WTC11 (cell line): ENCODE measurements around the gene SPIRE2. TPM values are rescaled to one million over a fixed set of nuclear protein-coding genes. Genes with fewer than 3 reads are reported as not detected.

ENCODE experiments used
- ATAC-seq: fragments of 200-7000 bp; cut with Tn5 transposase; 2 replicates; pipeline ENCODE4 v1.10.0; 2021; ENCODE audit warnings: mild to moderate bottlenecking, moderate library complexity
- CTCF ChIA-PET: fragments of 300-600 bp; sonication (Branson Sonifier 250); formaldehyde crosslinking; loops from one replicate; lab custom pipeline; 2021; ENCODE audit warnings: antibody characterized with exemption; lab: Charles Lee
- POLR2A ChIA-PET: fragments of 350-600 bp; sonication (Branson Sonifier 250); formaldehyde crosslinking; loops from one replicate; lab custom pipeline; 2021; ENCODE audit warnings: antibody characterized with exemption; lab: Charles Lee
- DNase-seq: peaks from one replicate; pipeline ENCODE4 v3.0.0; 2021; ENCODE audit warnings: low spot score
- H3K27ac Mint-ChIP-seq: 2 replicates; pipeline ENCODE4 v1.8.0; 2021; ENCODE audit warnings: mixed read lengths
- H3K27me3 Mint-ChIP-seq: 2 replicates; pipeline ENCODE4 v1.8.0; 2021; ENCODE audit warnings: low read depth, mild to moderate bottlenecking, moderate library complexity, mixed read lengths
- H3K36me3 Mint-ChIP-seq: 2 replicates; pipeline ENCODE4 v1.8.0; 2021; ENCODE audit warnings: mixed read lengths
- H3K4me1 Mint-ChIP-seq: 2 replicates; pipeline ENCODE4 v1.8.0; 2022; ENCODE audit warnings: mixed read lengths
- H3K4me3 Mint-ChIP-seq: 2 replicates; pipeline ENCODE4 v1.8.0; 2021; ENCODE audit warnings: mild to moderate bottlenecking, moderate library complexity, mixed read lengths
- H3K9me3 Mint-ChIP-seq: 2 replicates; pipeline ENCODE4 v1.8.0; 2021; ENCODE audit warnings: mixed read lengths
- CBFB ChIP-seq: sonication (generic); formaldehyde crosslinking; IDR thresholded peaks from 2 replicates; pipeline ENCODE4 v1.8.1; 2022; ENCODE audit warnings: mild to moderate bottlenecking, low read depth, missing genetic modification reagents
- CREB1 ChIP-seq: sonication (generic); formaldehyde crosslinking; IDR thresholded peaks from 2 replicates; pipeline ENCODE4 v1.8.0; 2023; ENCODE audit warnings: mild to moderate bottlenecking, missing genetic modification reagents
- FOXJ3 ChIP-seq: sonication (generic); formaldehyde crosslinking; IDR thresholded peaks from 2 replicates; pipeline ENCODE4 v1.9.0; 2021; ENCODE audit warnings: missing genetic modification reagents, mild to moderate bottlenecking, borderline replicate concordance
- GTF2I ChIP-seq: fragments of 250-450 bp; sonication (Bioruptor Pico); conservative IDR thresholded peaks from 2 replicates; pipeline ENCODE4 v1.4.0; 2021; ENCODE audit warnings: mild to moderate bottlenecking
- JUN ChIP-seq: sonication (generic); formaldehyde crosslinking; IDR thresholded peaks from 2 replicates; pipeline ENCODE4 v1.8.0; 2023; ENCODE audit warnings: mild to moderate bottlenecking, missing genetic modification reagents
- NR3C1 ChIP-seq: sonication (generic); formaldehyde crosslinking; conservative IDR thresholded peaks from 2 replicates; pipeline ENCODE4 v1.8.1; 2023; ENCODE audit warnings: low read depth, mild to moderate bottlenecking, missing genetic modification reagents
- RORB ChIP-seq: fragments of 250-450 bp; sonication (Bioruptor Pico); IDR thresholded peaks from 2 replicates; pipeline ENCODE4 v1.9.0; 2021; ENCODE audit warnings: mild to moderate bottlenecking
- SMAD3 ChIP-seq: sonication (generic); formaldehyde crosslinking; IDR thresholded peaks from 2 replicates; pipeline ENCODE4 v1.8.0; 2022; ENCODE audit warnings: missing genetic modification reagents, mild to moderate bottlenecking, borderline replicate concordance
- SMAD4 ChIP-seq: sonication (generic); formaldehyde crosslinking; IDR thresholded peaks from 2 replicates; pipeline ENCODE4 v1.8.0; 2022; ENCODE audit warnings: mild to moderate bottlenecking, missing genetic modification reagents
- TCF7 ChIP-seq: sonication (generic); formaldehyde crosslinking; IDR thresholded peaks from 2 replicates; pipeline ENCODE4 v1.8.0; 2022; ENCODE audit warnings: mild to moderate bottlenecking, low read depth, missing genetic modification reagents, moderate library complexity
- TEAD4 ChIP-seq: sonication (generic); formaldehyde crosslinking; IDR thresholded peaks from 2 replicates; pipeline ENCODE4 v1.8.0; 2022; ENCODE audit warnings: mild to moderate bottlenecking, missing genetic modification reagents
- TP53 ChIP-seq: sonication (generic); formaldehyde crosslinking; IDR thresholded peaks from 2 replicates; pipeline ENCODE4 v1.8.1; 2023; ENCODE audit warnings: mild to moderate bottlenecking, missing genetic modification reagents
- ZNF232 ChIP-seq: sonication (generic); formaldehyde crosslinking; IDR thresholded peaks from 2 replicates; pipeline ENCODE4 v1.8.0; 2022; ENCODE audit warnings: mild to moderate bottlenecking, missing genetic modification reagents
- total RNA-seq: library from RNA; stranded (reverse); gene quantifications from 3 replicates; pipeline ENCODE4 v1.2.3, GENCODE V29; 2021
- TF ChIP-seq, protein P1 (sequence below): sonication (generic); formaldehyde crosslinking; IDR thresholded peaks from 2 replicates; pipeline ENCODE4 v1.8.0; 2022; ENCODE audit warnings: missing genetic modification reagents
- TF ChIP-seq, protein P2 (sequence below): sonication (generic); formaldehyde crosslinking; conservative IDR thresholded peaks from 2 replicates; pipeline ENCODE4 v1.8.1; 2023; ENCODE audit warnings: mild to moderate bottlenecking, low read depth, missing genetic modification reagents, moderate library complexity
- TF ChIP-seq, protein P3 (sequence below): fragments of 250-450 bp; sonication (Bioruptor Pico); IDR thresholded peaks from 2 replicates; pipeline ENCODE4 v1.9.0; 2021; ENCODE audit warnings: mild to moderate bottlenecking, borderline replicate concordance
- TF ChIP-seq, protein P4 (sequence below): sonication (generic); formaldehyde crosslinking; IDR thresholded peaks from 2 replicates; pipeline ENCODE4 v1.8.1; 2023; ENCODE audit warnings: mild to moderate bottlenecking, missing genetic modification reagents, borderline replicate concordance
- TF ChIP-seq, protein P5 (sequence below): sonication (generic); formaldehyde crosslinking; IDR thresholded peaks from 2 replicates; pipeline ENCODE4 v1.8.1; 2023; ENCODE audit warnings: mild to moderate bottlenecking, moderate library complexity, missing genetic modification reagents

SPIRE2 gene
- total RNA-seq, 1 experiment from 2014 or later: 19.7 TPM

DNA sequence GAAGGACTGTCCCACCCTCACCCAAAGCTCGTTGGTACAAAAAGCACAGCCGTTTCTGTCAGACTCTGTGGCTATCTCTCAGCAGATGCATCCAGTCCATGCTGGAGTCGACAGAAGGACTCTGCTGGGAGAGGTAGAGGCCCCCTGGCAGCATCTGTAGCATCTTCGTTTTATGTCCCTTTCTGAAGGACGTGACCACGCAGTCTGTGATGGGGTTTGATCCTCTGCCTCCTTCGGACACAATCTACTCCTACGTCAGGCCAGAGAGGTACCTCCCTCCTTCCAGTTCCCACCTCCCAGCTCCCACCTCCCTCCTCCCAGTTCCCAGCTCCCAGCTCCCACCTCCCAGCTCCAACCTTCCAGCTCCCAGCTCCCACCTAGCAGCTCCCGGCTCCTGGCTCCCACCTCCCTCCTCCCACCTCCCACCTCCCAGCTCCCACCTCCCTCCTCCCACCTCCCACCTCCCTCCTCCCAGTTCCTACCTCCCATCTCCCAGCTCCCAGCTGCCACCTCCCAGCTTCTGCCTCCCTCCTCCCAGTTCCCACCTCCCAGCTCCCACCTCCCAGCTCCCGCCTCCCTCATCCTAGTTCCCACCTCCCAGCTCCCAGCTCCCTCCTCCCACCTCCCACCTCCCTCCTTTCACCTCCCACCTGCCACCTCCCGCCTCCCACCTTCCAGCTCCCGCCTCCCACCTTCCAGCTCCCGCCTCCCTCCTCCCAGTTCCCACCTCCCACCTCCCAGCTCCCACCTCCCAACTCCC lies 79.0 kb downstream of the SPIRE2 start:
- ChIA-PET POLR2A (no interaction called here), CTCF (interaction anchor here (0.6 to 3.2 kb wide), 5 partner anchors 11 to 201 kb away, joined by 4 to 13 read pairs (median 5); partner anchors contain the start of gene MC1R)
- Mint-ChIP-seq H3K9me3 (0 out of 2 replicates have a peak, but pooled peaks cover 8% of the 10 kb centered on the region), H3K4me3 (no peak overlapping the region), H3K4me1 (no peaks in the 10 kb centered on the region), H3K36me3 (peaks cover 27% of the 10 kb centered on the region), H3K27ac (no peak overlapping the region), H3K27me3 (no peaks in the 10 kb centered on the region)
- DNase-seq (no peak), ATAC-seq (no peak)
- TF ChIP-seq, protein P1, sequence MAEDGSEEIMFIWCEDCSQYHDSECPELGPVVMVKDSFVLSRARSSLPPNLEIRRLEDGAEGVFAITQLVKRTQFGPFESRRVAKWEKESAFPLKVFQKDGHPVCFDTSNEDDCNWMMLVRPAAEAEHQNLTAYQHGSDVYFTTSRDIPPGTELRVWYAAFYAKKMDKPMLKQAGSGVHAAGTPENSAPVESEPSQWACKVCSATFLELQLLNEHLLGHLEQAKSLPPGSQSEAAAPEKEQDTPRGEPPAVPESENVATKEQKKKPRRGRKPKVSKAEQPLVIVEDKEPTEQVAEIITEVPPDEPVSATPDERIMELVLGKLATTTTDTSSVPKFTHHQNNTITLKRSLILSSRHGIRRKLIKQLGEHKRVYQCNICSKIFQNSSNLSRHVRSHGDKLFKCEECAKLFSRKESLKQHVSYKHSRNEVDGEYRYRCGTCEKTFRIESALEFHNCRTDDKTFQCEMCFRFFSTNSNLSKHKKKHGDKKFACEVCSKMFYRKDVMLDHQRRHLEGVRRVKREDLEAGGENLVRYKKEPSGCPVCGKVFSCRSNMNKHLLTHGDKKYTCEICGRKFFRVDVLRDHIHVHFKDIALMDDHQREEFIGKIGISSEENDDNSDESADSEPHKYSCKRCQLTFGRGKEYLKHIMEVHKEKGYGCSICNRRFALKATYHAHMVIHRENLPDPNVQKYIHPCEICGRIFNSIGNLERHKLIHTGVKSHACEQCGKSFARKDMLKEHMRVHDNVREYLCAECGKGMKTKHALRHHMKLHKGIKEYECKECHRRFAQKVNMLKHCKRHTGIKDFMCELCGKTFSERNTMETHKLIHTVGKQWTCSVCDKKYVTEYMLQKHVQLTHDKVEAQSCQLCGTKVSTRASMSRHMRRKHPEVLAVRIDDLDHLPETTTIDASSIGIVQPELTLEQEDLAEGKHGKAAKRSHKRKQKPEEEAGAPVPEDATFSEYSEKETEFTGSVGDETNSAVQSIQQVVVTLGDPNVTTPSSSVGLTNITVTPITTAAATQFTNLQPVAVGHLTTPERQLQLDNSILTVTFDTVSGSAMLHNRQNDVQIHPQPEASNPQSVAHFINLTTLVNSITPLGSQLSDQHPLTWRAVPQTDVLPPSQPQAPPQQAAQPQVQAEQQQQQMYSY (CRISPR knock-in tag): no peak
- no peak for TF ChIP-seq CBFB
- TF ChIP-seq, protein P2, sequence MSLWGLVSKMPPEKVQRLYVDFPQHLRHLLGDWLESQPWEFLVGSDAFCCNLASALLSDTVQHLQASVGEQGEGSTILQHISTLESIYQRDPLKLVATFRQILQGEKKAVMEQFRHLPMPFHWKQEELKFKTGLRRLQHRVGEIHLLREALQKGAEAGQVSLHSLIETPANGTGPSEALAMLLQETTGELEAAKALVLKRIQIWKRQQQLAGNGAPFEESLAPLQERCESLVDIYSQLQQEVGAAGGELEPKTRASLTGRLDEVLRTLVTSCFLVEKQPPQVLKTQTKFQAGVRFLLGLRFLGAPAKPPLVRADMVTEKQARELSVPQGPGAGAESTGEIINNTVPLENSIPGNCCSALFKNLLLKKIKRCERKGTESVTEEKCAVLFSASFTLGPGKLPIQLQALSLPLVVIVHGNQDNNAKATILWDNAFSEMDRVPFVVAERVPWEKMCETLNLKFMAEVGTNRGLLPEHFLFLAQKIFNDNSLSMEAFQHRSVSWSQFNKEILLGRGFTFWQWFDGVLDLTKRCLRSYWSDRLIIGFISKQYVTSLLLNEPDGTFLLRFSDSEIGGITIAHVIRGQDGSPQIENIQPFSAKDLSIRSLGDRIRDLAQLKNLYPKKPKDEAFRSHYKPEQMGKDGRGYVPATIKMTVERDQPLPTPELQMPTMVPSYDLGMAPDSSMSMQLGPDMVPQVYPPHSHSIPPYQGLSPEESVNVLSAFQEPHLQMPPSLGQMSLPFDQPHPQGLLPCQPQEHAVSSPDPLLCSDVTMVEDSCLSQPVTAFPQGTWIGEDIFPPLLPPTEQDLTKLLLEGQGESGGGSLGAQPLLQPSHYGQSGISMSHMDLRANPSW (CRISPR knock-in tag): no peak
- no peak for TF ChIP-seq TEAD4
- TF ChIP-seq, protein P3, sequence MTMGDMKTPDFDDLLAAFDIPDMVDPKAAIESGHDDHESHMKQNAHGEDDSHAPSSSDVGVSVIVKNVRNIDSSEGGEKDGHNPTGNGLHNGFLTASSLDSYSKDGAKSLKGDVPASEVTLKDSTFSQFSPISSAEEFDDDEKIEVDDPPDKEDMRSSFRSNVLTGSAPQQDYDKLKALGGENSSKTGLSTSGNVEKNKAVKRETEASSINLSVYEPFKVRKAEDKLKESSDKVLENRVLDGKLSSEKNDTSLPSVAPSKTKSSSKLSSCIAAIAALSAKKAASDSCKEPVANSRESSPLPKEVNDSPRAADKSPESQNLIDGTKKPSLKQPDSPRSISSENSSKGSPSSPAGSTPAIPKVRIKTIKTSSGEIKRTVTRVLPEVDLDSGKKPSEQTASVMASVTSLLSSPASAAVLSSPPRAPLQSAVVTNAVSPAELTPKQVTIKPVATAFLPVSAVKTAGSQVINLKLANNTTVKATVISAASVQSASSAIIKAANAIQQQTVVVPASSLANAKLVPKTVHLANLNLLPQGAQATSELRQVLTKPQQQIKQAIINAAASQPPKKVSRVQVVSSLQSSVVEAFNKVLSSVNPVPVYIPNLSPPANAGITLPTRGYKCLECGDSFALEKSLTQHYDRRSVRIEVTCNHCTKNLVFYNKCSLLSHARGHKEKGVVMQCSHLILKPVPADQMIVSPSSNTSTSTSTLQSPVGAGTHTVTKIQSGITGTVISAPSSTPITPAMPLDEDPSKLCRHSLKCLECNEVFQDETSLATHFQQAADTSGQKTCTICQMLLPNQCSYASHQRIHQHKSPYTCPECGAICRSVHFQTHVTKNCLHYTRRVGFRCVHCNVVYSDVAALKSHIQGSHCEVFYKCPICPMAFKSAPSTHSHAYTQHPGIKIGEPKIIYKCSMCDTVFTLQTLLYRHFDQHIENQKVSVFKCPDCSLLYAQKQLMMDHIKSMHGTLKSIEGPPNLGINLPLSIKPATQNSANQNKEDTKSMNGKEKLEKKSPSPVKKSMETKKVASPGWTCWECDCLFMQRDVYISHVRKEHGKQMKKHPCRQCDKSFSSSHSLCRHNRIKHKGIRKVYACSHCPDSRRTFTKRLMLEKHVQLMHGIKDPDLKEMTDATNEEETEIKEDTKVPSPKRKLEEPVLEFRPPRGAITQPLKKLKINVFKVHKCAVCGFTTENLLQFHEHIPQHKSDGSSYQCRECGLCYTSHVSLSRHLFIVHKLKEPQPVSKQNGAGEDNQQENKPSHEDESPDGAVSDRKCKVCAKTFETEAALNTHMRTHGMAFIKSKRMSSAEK (CRISPR knock-in tag): no peak
- TF ChIP-seq NR3C1 (CRISPR knock-in tag): no peak
- no peak for TF ChIP-seq RORB
- no peak for TF ChIP-seq ZNF232 (CRISPR knock-in tag)
- TF ChIP-seq FOXJ3 (CRISPR knock-in tag): no peak
- TF ChIP-seq TP53 (CRISPR knock-in tag): no peak
- no peak for TF ChIP-seq SMAD3 (CRISPR knock-in tag)
- TF ChIP-seq GTF2I (CRISPR knock-in tag): no peak
- no peak for TF ChIP-seq SMAD4
- TF ChIP-seq, protein P4, sequence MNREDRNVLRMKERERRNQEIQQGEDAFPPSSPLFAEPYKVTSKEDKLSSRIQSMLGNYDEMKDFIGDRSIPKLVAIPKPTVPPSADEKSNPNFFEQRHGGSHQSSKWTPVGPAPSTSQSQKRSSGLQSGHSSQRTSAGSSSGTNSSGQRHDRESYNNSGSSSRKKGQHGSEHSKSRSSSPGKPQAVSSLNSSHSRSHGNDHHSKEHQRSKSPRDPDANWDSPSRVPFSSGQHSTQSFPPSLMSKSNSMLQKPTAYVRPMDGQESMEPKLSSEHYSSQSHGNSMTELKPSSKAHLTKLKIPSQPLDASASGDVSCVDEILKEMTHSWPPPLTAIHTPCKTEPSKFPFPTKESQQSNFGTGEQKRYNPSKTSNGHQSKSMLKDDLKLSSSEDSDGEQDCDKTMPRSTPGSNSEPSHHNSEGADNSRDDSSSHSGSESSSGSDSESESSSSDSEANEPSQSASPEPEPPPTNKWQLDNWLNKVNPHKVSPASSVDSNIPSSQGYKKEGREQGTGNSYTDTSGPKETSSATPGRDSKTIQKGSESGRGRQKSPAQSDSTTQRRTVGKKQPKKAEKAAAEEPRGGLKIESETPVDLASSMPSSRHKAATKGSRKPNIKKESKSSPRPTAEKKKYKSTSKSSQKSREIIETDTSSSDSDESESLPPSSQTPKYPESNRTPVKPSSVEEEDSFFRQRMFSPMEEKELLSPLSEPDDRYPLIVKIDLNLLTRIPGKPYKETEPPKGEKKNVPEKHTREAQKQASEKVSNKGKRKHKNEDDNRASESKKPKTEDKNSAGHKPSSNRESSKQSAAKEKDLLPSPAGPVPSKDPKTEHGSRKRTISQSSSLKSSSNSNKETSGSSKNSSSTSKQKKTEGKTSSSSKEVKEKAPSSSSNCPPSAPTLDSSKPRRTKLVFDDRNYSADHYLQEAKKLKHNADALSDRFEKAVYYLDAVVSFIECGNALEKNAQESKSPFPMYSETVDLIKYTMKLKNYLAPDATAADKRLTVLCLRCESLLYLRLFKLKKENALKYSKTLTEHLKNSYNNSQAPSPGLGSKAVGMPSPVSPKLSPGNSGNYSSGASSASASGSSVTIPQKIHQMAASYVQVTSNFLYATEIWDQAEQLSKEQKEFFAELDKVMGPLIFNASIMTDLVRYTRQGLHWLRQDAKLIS (CRISPR knock-in tag): no peak
- TF ChIP-seq JUN (CRISPR knock-in tag): no peak
- TF ChIP-seq, protein P5, sequence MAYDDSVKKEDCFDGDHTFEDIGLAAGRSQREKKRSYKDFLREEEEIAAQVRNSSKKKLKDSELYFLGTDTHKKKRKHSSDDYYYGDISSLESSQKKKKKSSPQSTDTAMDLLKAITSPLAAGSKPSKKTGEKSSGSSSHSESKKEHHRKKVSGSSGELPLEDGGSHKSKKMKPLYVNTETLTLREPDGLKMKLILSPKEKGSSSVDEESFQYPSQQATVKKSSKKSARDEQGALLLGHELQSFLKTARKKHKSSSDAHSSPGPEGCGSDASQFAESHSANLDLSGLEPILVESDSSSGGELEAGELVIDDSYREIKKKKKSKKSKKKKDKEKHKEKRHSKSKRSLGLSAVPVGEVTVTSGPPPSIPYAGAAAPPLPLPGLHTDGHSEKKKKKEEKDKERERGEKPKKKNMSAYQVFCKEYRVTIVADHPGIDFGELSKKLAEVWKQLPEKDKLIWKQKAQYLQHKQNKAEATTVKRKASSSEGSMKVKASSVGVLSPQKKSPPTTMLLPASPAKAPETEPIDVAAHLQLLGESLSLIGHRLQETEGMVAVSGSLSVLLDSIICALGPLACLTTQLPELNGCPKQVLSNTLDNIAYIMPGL (CRISPR knock-in tag): no peak
- no peak for TF ChIP-seq TCF7
- TF ChIP-seq CREB1: no peak
